Endothelial cell of umbilical vein (primary cell): ENCODE measurements around the gene GRM7. TPM values are rescaled to one million over a fixed set of nuclear protein-coding genes. Genes with fewer than 3 reads are reported as not detected.

Experiments used
- BruUV-seq: library from RNA; stranded (reverse); fragments of 400-500 nt; replicated peaks from 2 replicates; lab custom pipeline; 2021; lab: Mats Ljungman, UMichigan
- CTCF ChIA-PET: fragments of 300-600, 350-600 bp; sonication (Branson Sonifier 250); formaldehyde crosslinking; loops from one replicate; lab custom pipeline; 2021; ENCODE audit warnings: antibody characterized with exemption, inconsistent platforms; lab: Charles Lee
- POLR2A ChIA-PET: fragments of 300-600, 350-600 bp; sonication (Branson Sonifier 250); formaldehyde crosslinking; loops from one replicate; lab custom pipeline; 2021; ENCODE audit warnings: antibody characterized with exemption, inconsistent platforms; lab: Charles Lee
- DNase-seq: peaks from one replicate; pipeline ENCODE4 v3.0.0-alpha.2; 2011; ENCODE audit warnings: low read depth, low spot score
- FAIRE-seq: peaks from 2 replicates; lab custom pipeline; 2011; peaks lifted over from hg19 to GRCh38; lab: Jason Lieb, UNC
- H2AFZ ChIP-seq: 2 replicates; pipeline ENCODE4 v1.6.0; 2012; ENCODE audit warnings: low read depth, low read length, control low read depth, inconsistent platforms
- H3K27ac ChIP-seq: 2 replicates; pipeline ENCODE4 v1.5.1; 2011; ENCODE audit warnings: low read depth, mild to moderate bottlenecking, control low read depth, low read length, moderate library complexity; ENCODE audit not compliant: insufficient read depth
- H3K27me3 ChIP-seq, 2 experiments: 2 replicates each; pipeline versions ENCODE4 v1.6.0 to v1.6.1; 2011; ENCODE audit warnings: low read length in 2 of 2, mixed read lengths in 1 of 2; ENCODE audit not compliant: control insufficient read depth in 2 of 2, insufficient read depth in 2 of 2
- H3K36me3 ChIP-seq, 2 experiments: 2 replicates in 1 of 2; 3 replicates in 1 of 2; pipeline ENCODE4 v1.5.1; 2011; ENCODE audit warnings: low read length in 2 of 2, mild to moderate bottlenecking in 1 of 2, moderate library complexity in 1 of 2; ENCODE audit not compliant: control insufficient read depth in 2 of 2, insufficient read depth in 2 of 2; ENCODE audit errors: extremely low read depth in 1 of 2
- H3K4me1 ChIP-seq: 3 replicates; pipeline ENCODE4 v1.5.1; 2011; ENCODE audit warnings: mild to moderate bottlenecking, low read length; ENCODE audit not compliant: control insufficient read depth, insufficient read depth; ENCODE audit errors: extremely low read depth
- H3K4me2 ChIP-seq: 2 replicates; pipeline ENCODE4 v1.6.1; 2011; ENCODE audit warnings: low read length, control low read depth, mixed read lengths; ENCODE audit not compliant: insufficient read depth
- H3K4me3 ChIP-seq, 3 experiments: fragments of 200-600 bp in 1 of 3; sonication (generic), shearing (Covaris generic) in 1 of 3; replicated peaks in 1 of 3; 2 replicates each; pipeline ENCODE4 v1.5.1; 2011 to 2016; ENCODE audit warnings: control low read depth in 3 of 3, low read length in 3 of 3, mild to moderate bottlenecking in 2 of 3, inconsistent platforms in 1 of 3, low read depth in 1 of 3, moderate library complexity in 1 of 3; ENCODE audit not compliant: insufficient read depth in 1 of 3
- H3K79me2 ChIP-seq: 2 replicates; pipeline ENCODE4 v1.6.0; 2012; ENCODE audit warnings: low read length, inconsistent platforms; ENCODE audit not compliant: control insufficient read depth, insufficient read depth
- H3K9ac ChIP-seq: replicated peaks from 2 replicates; pipeline ENCODE3; 2011; ENCODE audit warnings: low read length, control low read depth; ENCODE audit not compliant: insufficient read depth; ENCODE audit errors: extremely low read depth
- H3K9me1 ChIP-seq: replicated peaks from 3 replicates; pipeline ENCODE4 v1.6.0; 2011; ENCODE audit warnings: mild to moderate bottlenecking, low read length; ENCODE audit not compliant: control insufficient read depth, insufficient read depth; ENCODE audit errors: extremely low read depth
- H3K9me3 ChIP-seq: replicated peaks from 2 replicates; pipeline ENCODE4 v1.5.1; 2012; ENCODE audit warnings: low read length, inconsistent platforms; ENCODE audit not compliant: control insufficient read depth, insufficient read depth
- H4K20me1 ChIP-seq: replicated peaks from 2 replicates; pipeline ENCODE3; 2011; ENCODE audit warnings: mild to moderate bottlenecking, low read length; ENCODE audit not compliant: control insufficient read depth, insufficient read depth; ENCODE audit errors: extremely low read depth
- CTCF ChIP-seq, 2 donors: IDR thresholded peaks; 1 replicate in 1 of 2; 2 replicates in 1 of 2; pipeline ENCODE4 v1.5.1; 2011; ENCODE audit warnings: low read length in 2 of 2, mild to moderate bottlenecking in 2 of 2, moderate library complexity in 2 of 2, control low read depth in 1 of 2, inconsistent platforms in 1 of 2, low read depth in 1 of 2; ENCODE audit not compliant: insufficient read depth in 1 of 2; ENCODE audit errors: extremely low read depth in 1 of 2
- EZH2 ChIP-seq: IDR thresholded peaks from 2 replicates; pipeline ENCODE4 v1.6.1; 2012; ENCODE audit warnings: borderline replicate concordance, low read depth, mild to moderate bottlenecking, moderate library complexity, low read length, inconsistent platforms; ENCODE audit not compliant: severe bottlenecking
- FOS ChIP-seq: IDR thresholded peaks from 2 replicates; pipeline ENCODE4 v1.6.1; 2011; ENCODE audit warnings: mild to moderate bottlenecking, low read length, moderate library complexity, borderline replicate concordance; ENCODE audit not compliant: insufficient read depth
- GATA2 ChIP-seq: IDR thresholded peaks from 2 replicates; pipeline ENCODE4 v1.7.0; 2011; ENCODE audit warnings: low read depth, mild to moderate bottlenecking, moderate library complexity, mixed read lengths, low read length; ENCODE audit not compliant: insufficient read length, insufficient read depth
- JUN ChIP-seq: IDR thresholded peaks from 2 replicates; pipeline ENCODE4 v1.6.1; 2011; ENCODE audit warnings: borderline replicate concordance, low read depth; ENCODE audit not compliant: insufficient read length, insufficient read depth
- MAX ChIP-seq: IDR thresholded peaks from 2 replicates; pipeline ENCODE4 v1.6.1; 2011; ENCODE audit not compliant: insufficient read depth, insufficient read length
- MYC ChIP-seq: IDR thresholded peaks from one replicate; pipeline ENCODE4 v1.6.1; 2011; ENCODE audit warnings: mild to moderate bottlenecking, low read depth, low read length
- POLR2A ChIP-seq: IDR thresholded peaks from 2 replicates; pipeline ENCODE4 v1.6.1; 2012; ENCODE audit warnings: low read depth, mild to moderate bottlenecking, control low read depth, low read length
- POLR2AphosphoS5 ChIP-seq: IDR thresholded peaks from 2 replicates; pipeline ENCODE4 v1.6.1; 2012; ENCODE audit warnings: low read depth, mild to moderate bottlenecking, control low read depth, low read length, moderate library complexity; ENCODE audit not compliant: insufficient read depth
- dilution Hi-C: fragments of 300-500 bp; cut with MboI; formaldehyde crosslinking; loops from one replicate; pipeline ENCODE4 v1.15.0; 2019; ENCODE audit warnings: low sequenced_read_pairs; ENCODE audit not compliant: extremely low pct_ligation_motif_present
- intact Hi-C: fragments of 100-400 bp; cut with micrococcal nuclease; formaldehyde crosslinking; loops from one replicate; pipeline ENCODE4 v1.10.0; 2022
- polyA plus RNA-seq, 4 experiments: library from polyadenylated mRNA; depleted of rRNA in 3 of 4; stranded (reverse) in 3 of 4; unstranded in 1 of 4; fragments of >200 nt; gene quantifications; 2 replicates each; pipeline versions ENCODE4 v1.2.1 to v1.2.3, GENCODE V29; 2011 to 2012; ENCODE audit warnings: missing spikeins in 1 of 4
- total RNA-seq: library from RNA; stranded (reverse); gene quantifications from 2 replicates; pipeline ENCODE4 v1.2.3, GENCODE V29; 2021

The GRM7 gene
- total and polyA plus RNA-seq, 2 donors (not counting 3 experiments of a cell fraction or from before 2014, with no cell fraction given) = 0.12 TPM; not detected in 1

DNA sequence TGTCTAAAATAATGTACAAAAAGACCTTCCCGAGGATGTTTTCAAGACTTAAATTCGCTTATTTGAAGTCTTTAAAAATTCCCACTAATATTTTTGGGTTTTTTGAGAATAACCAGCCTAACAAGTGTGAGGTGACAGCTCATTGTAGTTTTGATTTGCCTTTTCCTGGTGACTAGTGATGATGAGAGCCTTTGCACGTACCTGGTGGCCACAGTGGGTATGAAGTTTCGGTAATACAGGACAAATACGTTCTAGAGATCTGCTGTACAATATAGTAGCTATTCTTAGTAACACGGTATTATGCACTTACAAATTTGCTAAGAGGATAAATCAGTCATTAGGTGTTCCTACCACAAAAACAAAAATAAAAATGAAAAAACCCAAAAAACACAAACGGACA lies 124.9 kb downstream of the GRM7 start:
- H4K20me1 ChIP-seq = no peaks in the 10 kb centered on the region
- no peak overlapping the region for H2AFZ ChIP-seq
- CTCF ChIA-PET = no interaction called here
- no peak overlapping the region for H3K9ac ChIP-seq
- DNase-seq (no peak), FAIRE-seq (no peak)
- POLR2A ChIA-PET = no interaction called here
- H3K4me3 ChIP-seq = no peak overlapping the region
- H3K27me3 ChIP-seq = no peaks in the 10 kb centered on the region
- BruUV-seq = no TSS peak
- dilution Hi-C loops (no loop called here), intact Hi-C loops (no loop called here)
- no peak overlapping the region for H3K4me2 ChIP-seq
- H3K27ac ChIP-seq = no peak overlapping the region
- TF ChIP-seq POLR2A = no peak
- TF ChIP-seq CTCF (IDR thresholded peaks at IDR 0.05; ENCODE audit: extremely low read depth in 1 of 2, insufficient read depth in 1 of 2, low read depth in 1 of 2, low read length in 2 of 2) = no peak
- no peak for TF ChIP-seq JUN
- TF ChIP-seq MYC = no peak
- no peak for TF ChIP-seq MAX
- no peak for TF ChIP-seq EZH2
- TF ChIP-seq GATA2 = no peak
- no peak for TF ChIP-seq FOS
- TF ChIP-seq POLR2AphosphoS5 = no peak
- no peaks in the 10 kb centered on the region for H3K79me2 ChIP-seq
- no peaks in the 10 kb centered on the region for H3K9me1 ChIP-seq
- no peaks in the 10 kb centered on the region for H3K4me1 ChIP-seq
- H3K36me3 ChIP-seq = no peaks in the 10 kb centered on the region
- no peaks in the 10 kb centered on the region for H3K9me3 ChIP-seq
